ENCODE measurements around the gene MS4A6A. TPM values are rescaled to one million over a fixed set of nuclear protein-coding genes. Genes with fewer than 3 reads are reported as not detected.

MS4A6A gene, protein sequence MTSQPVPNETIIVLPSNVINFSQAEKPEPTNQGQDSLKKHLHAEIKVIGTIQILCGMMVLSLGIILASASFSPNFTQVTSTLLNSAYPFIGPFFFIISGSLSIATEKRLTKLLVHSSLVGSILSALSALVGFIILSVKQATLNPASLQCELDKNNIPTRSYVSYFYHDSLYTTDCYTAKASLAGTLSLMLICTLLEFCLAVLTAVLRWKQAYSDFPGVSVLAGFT
- total RNA-seq (2021) = not detected in 2 replicates
- long read RNA-seq = 0 reads

DNA sequence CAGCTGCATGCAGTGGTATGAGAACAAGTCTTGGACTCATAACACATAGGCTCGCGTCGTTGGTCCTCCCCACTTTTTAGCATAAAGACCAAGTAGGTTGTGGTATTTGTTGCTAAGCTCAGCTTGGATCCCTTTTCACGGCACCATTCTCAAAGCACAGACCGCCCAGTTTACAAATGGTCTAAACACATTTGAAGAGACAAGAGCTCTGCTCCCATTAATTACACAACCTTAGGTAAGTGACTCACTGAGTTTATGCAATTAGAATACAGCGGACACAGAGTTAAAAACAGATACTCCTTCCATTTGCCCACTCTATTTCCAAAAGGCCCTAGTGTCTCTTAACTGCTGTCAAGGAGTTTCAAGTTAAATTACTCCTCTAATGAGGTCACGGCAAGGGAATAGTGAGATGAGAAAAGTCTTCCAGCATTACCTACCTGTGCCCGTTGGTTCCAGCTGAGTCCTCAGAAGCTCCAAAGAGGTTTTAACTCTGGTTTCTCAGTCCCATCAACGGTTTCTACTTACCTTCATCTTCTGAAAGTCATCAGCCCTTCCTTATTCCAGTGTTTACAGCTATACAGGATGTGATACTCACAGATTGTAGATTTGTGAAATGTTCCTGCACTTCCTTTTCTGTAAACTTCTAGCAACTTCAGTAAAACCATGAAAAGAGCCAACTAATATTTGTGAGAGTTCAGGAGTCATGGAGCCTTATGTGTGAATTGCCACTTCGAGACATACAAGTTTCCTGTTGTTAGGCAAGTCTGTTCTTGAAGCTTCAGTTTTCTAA, at the start of gene MS4A6A:
Gene MS4A6A (minus strand): TSS at position 543 of the 790 bp plus-strand sequence. CDS start 1,356 bp downstream, outside the sequence.
- Mint-ChIP-seq H3K36me3 (ENCODE audit: insufficient read depth in 1 of 3, low read depth in 3 of 3) (peaks cover 5 to 14% (median 7%) of the 10 kb centered on the region in 3 experiments; a peak in 6 of 7 replicates), H3K4me1 (peaks cover 9% of the 10 kb centered on the region in 2 experiments; a peak in 2 of 4 replicates), H3K4me3 (no peak within 1 kb of the TSS), H3K9me3 (peaks cover 18% of the 10 kb centered on the region in 2 experiments), H3K27me3 (ENCODE audit: low read depth) (no peaks in the 10 kb centered on the region; the same call in 1 of the 2 replicates), H3K27ac (no peak within 1 kb of the TSS)
- Histone ChIP-seq H3K9me3 (ENCODE audit: control insufficient read depth, low read depth, low read length) (no peaks in the 10 kb centered on the region), H3K27me3 (ENCODE audit: insufficient read depth, low read length) (no peaks in the 10 kb centered on the region), H3K9ac (ENCODE audit: extremely low read depth, insufficient read length, low read length) (no peak within 1 kb of the TSS), H3K4me2 (ENCODE audit: insufficient read depth, insufficient read length, low read length) (no peak within 1 kb of the TSS), H3K23ac (ENCODE audit: insufficient read length, low read depth, low read length) (no peak within 1 kb of the TSS), H2BK12ac (ENCODE audit: insufficient read length, low read depth, low read length) (no peak within 1 kb of the TSS), H3K79me1 (ENCODE audit: insufficient read depth, low read depth, low read length, poor library complexity, severe bottlenecking) (no peaks in the 10 kb centered on the region), H2AFZ (ENCODE audit: low read length) (no peak within 1 kb of the TSS), H2BK15ac (ENCODE audit: low read depth, low read length) (no peak within 1 kb of the TSS), H3K4me1 (ENCODE audit: insufficient read depth, low read length) (no peaks in the 10 kb centered on the region), H3K4ac (ENCODE audit: low read depth, low read length) (no peak within 1 kb of the TSS), H3K18ac (ENCODE audit: insufficient read length, low read depth, low read length) (no peak within 1 kb of the TSS), H2BK20ac (ENCODE audit: low read depth, low read length, poor library complexity, severe bottlenecking) (no peak within 1 kb of the TSS), H3K27ac (ENCODE audit: insufficient read length, low read depth, low read length) (no peak within 1 kb of the TSS), H3K79me2 (ENCODE audit: insufficient read depth, low read length) (no peaks in the 10 kb centered on the region), H4K20me1 (ENCODE audit: control insufficient read depth, insufficient read depth, insufficient read length) (no peaks in the 10 kb centered on the region), H3K56ac (ENCODE audit: insufficient read length, low read depth, low read length) (no peak within 1 kb of the TSS), H2AK5ac (ENCODE audit: insufficient read length, low read length) (no peak within 1 kb of the TSS), H3K23me2 (ENCODE audit: insufficient read length, low read depth, low read length, poor library complexity, severe bottlenecking) (no peaks in the 10 kb centered on the region), H2BK5ac (ENCODE audit: insufficient read length, low read length) (no peak within 1 kb of the TSS), H2BK120ac (ENCODE audit: low read depth, low read length, poor library complexity, severe bottlenecking) (no peak within 1 kb of the TSS), H4K8ac (replicated peaks; ENCODE audit: insufficient read length, low read depth, low read length) (no peak within 1 kb of the TSS), H3T11ph (ENCODE audit: low read length) (no peak within 1 kb of the TSS), H4K91ac (ENCODE audit: insufficient read length, low read depth, low read length) (no peak within 1 kb of the TSS), H4K5ac (ENCODE audit: insufficient read length, low read depth, low read length) (no peak within 1 kb of the TSS), H3K14ac (ENCODE audit: insufficient read depth, low read length) (no peak within 1 kb of the TSS)
- DNase-seq = no peak
- no CpG with 5 or more reads among the region's 10 CpGs for WGBS (ENCODE audit: extremely low coverage, insufficient read length, low lambda C conversion rate)
- TF ChIP-seq, protein P1, sequence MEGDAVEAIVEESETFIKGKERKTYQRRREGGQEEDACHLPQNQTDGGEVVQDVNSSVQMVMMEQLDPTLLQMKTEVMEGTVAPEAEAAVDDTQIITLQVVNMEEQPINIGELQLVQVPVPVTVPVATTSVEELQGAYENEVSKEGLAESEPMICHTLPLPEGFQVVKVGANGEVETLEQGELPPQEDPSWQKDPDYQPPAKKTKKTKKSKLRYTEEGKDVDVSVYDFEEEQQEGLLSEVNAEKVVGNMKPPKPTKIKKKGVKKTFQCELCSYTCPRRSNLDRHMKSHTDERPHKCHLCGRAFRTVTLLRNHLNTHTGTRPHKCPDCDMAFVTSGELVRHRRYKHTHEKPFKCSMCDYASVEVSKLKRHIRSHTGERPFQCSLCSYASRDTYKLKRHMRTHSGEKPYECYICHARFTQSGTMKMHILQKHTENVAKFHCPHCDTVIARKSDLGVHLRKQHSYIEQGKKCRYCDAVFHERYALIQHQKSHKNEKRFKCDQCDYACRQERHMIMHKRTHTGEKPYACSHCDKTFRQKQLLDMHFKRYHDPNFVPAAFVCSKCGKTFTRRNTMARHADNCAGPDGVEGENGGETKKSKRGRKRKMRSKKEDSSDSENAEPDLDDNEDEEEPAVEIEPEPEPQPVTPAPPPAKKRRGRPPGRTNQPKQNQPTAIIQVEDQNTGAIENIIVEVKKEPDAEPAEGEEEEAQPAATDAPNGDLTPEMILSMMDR (conservative IDR thresholded peaks at IDR 0.05) = no peak
